C4-2B (cell line): ENCODE measurements around the gene PROCR.

Experiments
- ZFX ChIP-seq: fragments of 450-650 bp; IDR thresholded peaks from 2 replicates; pipeline ENCODE4 v1.6.1; 2017
- TF ChIP-seq, protein P1 (sequence below): fragments of 450-650 bp; conservative IDR thresholded peaks from 2 replicates; pipeline ENCODE4 v1.5.1; 2017; ENCODE audit warnings: mild to moderate bottlenecking

DNA sequence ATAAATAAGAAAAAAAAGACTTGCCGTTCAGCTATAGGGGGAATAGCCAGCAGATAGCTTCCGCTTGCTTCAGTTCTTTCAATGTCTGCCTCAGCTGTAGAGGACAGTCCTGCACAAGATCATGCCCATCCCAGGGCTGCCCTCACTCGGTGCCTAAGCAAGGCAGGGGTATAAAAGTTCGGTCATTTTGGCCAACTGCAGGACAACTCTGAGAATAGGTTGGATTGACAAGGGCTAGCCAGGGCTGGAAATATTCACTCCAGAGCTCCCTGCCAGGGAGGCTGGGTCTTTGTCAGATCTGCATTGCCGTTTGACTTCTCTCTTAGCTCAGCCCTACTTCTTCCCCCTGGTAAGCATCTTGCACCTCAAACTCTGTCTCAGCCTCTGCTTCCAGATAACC, 8.4 kb downstream of the PROCR start:
- TF ChIP-seq, protein P1, sequence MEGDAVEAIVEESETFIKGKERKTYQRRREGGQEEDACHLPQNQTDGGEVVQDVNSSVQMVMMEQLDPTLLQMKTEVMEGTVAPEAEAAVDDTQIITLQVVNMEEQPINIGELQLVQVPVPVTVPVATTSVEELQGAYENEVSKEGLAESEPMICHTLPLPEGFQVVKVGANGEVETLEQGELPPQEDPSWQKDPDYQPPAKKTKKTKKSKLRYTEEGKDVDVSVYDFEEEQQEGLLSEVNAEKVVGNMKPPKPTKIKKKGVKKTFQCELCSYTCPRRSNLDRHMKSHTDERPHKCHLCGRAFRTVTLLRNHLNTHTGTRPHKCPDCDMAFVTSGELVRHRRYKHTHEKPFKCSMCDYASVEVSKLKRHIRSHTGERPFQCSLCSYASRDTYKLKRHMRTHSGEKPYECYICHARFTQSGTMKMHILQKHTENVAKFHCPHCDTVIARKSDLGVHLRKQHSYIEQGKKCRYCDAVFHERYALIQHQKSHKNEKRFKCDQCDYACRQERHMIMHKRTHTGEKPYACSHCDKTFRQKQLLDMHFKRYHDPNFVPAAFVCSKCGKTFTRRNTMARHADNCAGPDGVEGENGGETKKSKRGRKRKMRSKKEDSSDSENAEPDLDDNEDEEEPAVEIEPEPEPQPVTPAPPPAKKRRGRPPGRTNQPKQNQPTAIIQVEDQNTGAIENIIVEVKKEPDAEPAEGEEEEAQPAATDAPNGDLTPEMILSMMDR, result no peak
- TF ChIP-seq ZFX, result no peak
